Hepatocyte (in vitro differentiated cells): Measurements from ENCODE around the gene SHC3. TPM values are rescaled to one million over a fixed set of nuclear protein-coding genes. Genes with fewer than 3 reads are reported as not detected.

Experiments
- DNase-seq: peaks from one replicate; pipeline ENCODE4 v3.0.0-alpha.2; 2016; ENCODE audit warnings: low spot score
- H2AFZ ChIP-seq: fragments of 200-600 bp; sonication (generic); 2 replicates; pipeline ENCODE4 v1.6.0; 2016; ENCODE audit warnings: antibody characterized with exemption, mild to moderate bottlenecking
- H3K27ac ChIP-seq: fragments of 200-600 bp; sonication (generic); 2 replicates; pipeline ENCODE4 v1.5.1; 2016; ENCODE audit warnings: mild to moderate bottlenecking
- H3K27me3 ChIP-seq: fragments of 200-600 bp; sonication (generic); 2 replicates; pipeline ENCODE4 v1.6.1; 2016
- H3K36me3 ChIP-seq: fragments of 200-600 bp; sonication (generic); replicated peaks from 2 replicates; pipeline ENCODE4 v1.5.1; 2016; ENCODE audit warnings: low read depth; ENCODE audit not compliant: insufficient read depth
- H3K4me1 ChIP-seq: fragments of 200-600 bp; sonication (generic); 2 replicates; pipeline ENCODE4 v1.5.1; 2016; ENCODE audit warnings: mild to moderate bottlenecking, moderate library complexity; ENCODE audit not compliant: insufficient read depth
- H3K4me2 ChIP-seq: fragments of 200-600 bp; sonication (generic); 2 replicates; pipeline ENCODE4 v1.6.0; 2016
- H3K4me3 ChIP-seq: fragments of 200-600 bp; sonication (generic); 2 replicates; pipeline ENCODE4 v1.5.1; 2016; ENCODE audit warnings: mild to moderate bottlenecking
- H3K79me2 ChIP-seq: fragments of 200-600 bp; sonication (generic); 2 replicates; pipeline ENCODE4 v1.6.0; 2017; ENCODE audit warnings: mild to moderate bottlenecking
- H3K9me2 ChIP-seq: fragments of 200-600 bp; sonication (generic); replicated peaks from 2 replicates; pipeline ENCODE4 v1.6.0; 2017; ENCODE audit warnings: mild to moderate bottlenecking; ENCODE audit not compliant: insufficient read depth
- H3K9me3 ChIP-seq: fragments of 200-600 bp; sonication (generic); 2 replicates; pipeline ENCODE4 v1.5.1; 2016; ENCODE audit warnings: low read depth, mild to moderate bottlenecking
- H4K20me1 ChIP-seq: fragments of 200-600 bp; sonication (generic); 2 replicates; pipeline ENCODE4 v1.6.0; 2016; ENCODE audit warnings: mild to moderate bottlenecking; ENCODE audit not compliant: insufficient read depth, poor library complexity, severe bottlenecking
- EZH2 ChIP-seq: fragments of 200-600 bp; sonication (generic); IDR thresholded peaks from 2 replicates; pipeline ENCODE4 v1.6.1; 2016; ENCODE audit warnings: antibody characterized with exemption, mild to moderate bottlenecking, borderline replicate concordance
- EZH2phosphoT487 ChIP-seq: fragments of 200-600 bp; sonication (generic); IDR thresholded peaks from one replicate; pipeline ENCODE4 v1.6.1; 2018; ENCODE audit warnings: antibody characterized with exemption, mild to moderate bottlenecking, low read depth, moderate library complexity; ENCODE audit not compliant: unreplicated experiment, severe bottlenecking
- WGBS: methylation state at CpG from one replicate; pipeline ENCODE4 v1.1.6; 2016; ENCODE audit warnings: low lambda C conversion rate; ENCODE audit errors: missing lambda C conversion rate; 5-methylcytosine and 5-hydroxymethylcytosine counted together
- polyA plus RNA-seq: library from polyadenylated mRNA; unstranded; fragments of >200 nt; fragmentation: Nextera tagmentation; extraction: Ambion mirVana; gene quantifications from 2 replicates; pipeline ENCODE4 v1.2.1, GENCODE V29; 2016
- total RNA-seq: library from RNA; depleted of rRNA; stranded (reverse); fragments of >200 nt; gene quantifications from 2 replicates; pipeline ENCODE4 v1.2.3, GENCODE V29; 2014
- TF ChIP-seq, protein P1 (sequence below): fragments of 200-600 bp; sonication (generic); IDR thresholded peaks from 2 replicates; pipeline ENCODE4 v1.5.1; 2016; ENCODE audit warnings: antibody characterized with exemption, mild to moderate bottlenecking; ENCODE audit not compliant: poor library complexity

SHC3 gene
- total and polyA plus RNA-seq, 2 experiments from 2014 or later: 1.5 to 1.8 TPM

DNA sequence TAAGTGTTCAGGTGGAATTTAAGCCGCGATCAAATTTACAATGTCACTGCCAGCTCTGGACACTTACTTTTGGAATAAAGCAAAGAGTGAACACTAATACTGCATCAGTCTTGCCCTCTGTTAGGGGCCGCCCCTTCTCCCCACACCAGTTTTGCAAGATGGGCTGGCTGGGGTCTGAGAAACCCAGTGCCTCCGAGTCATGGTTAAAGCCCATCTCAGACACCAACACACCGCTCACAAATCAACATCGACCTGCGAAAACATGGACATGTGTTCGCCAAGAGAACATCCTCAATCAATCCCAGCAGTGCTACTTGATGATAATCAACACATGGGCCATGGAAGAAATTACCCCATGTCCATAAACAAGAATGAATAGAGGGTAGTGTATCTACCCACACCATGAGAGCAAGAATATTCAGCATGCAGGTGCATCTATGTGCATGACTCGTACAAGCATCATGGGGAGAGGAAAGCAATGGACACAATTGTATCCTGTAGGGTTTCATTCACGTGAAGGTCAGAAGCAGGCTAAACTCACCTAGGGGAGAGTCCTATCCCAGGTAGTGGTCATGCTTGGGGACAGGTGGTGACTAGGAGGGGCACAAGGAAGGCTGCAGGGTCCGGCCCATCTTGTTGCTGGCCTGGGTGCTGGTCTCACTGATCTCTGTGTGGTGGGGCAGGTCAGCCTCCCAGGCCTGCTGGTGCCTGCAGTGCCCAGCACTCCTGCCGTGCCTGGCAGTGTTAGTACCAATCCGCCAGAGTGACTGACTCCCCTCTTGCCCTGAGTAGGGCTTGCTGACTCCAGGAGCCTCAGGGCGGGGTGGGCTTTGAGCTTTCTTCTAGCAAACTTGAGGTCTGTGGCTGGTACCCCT, 182.3 kb downstream of the SHC3 start:
- WGBS: 94% methylated on average over 14 of the region's 14 CpGs
- DNase-seq: no peak
- TF ChIP-seq, protein P1, sequence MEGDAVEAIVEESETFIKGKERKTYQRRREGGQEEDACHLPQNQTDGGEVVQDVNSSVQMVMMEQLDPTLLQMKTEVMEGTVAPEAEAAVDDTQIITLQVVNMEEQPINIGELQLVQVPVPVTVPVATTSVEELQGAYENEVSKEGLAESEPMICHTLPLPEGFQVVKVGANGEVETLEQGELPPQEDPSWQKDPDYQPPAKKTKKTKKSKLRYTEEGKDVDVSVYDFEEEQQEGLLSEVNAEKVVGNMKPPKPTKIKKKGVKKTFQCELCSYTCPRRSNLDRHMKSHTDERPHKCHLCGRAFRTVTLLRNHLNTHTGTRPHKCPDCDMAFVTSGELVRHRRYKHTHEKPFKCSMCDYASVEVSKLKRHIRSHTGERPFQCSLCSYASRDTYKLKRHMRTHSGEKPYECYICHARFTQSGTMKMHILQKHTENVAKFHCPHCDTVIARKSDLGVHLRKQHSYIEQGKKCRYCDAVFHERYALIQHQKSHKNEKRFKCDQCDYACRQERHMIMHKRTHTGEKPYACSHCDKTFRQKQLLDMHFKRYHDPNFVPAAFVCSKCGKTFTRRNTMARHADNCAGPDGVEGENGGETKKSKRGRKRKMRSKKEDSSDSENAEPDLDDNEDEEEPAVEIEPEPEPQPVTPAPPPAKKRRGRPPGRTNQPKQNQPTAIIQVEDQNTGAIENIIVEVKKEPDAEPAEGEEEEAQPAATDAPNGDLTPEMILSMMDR: no peak
- no peak for TF ChIP-seq EZH2phosphoT487
- TF ChIP-seq EZH2: no peak
- peaks cover 89% of the 10 kb centered on the region for H3K79me2 ChIP-seq
- H2AFZ ChIP-seq: no peak overlapping the region
- H3K9me2 ChIP-seq: no peaks in the 10 kb centered on the region
- H3K27me3 ChIP-seq: no peaks in the 10 kb centered on the region
- no peak overlapping the region for H3K27ac ChIP-seq
- H3K4me2 ChIP-seq: peak overlapping the region; percentile 95
- no peaks in the 10 kb centered on the region for H3K9me3 ChIP-seq
- no peak overlapping the region for H3K4me3 ChIP-seq
- H4K20me1 ChIP-seq: peaks cover 16% of the 10 kb centered on the region
- no peaks in the 10 kb centered on the region for H3K36me3 ChIP-seq
- H3K4me1 ChIP-seq: peaks cover 30% of the 10 kb centered on the region

DNA sequence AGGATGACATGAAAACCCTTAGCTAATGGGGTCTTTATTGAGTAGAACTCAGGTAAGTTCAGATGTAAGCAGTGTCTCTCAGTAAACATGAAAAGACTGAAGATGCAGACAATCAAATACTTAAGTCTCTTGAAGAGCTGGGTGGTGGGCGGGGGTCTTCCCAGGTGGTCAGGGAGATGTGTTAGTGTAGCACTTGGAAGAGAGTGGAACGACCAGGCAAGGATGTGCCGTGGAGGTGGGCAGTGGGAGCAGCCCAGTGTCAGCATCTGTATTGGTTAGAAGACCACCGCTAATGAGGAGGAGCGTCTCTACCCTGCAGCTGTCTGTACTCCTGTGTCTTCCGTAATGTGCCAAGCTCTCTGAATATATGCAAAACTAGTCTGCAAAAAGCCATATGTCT, 183.0 kb downstream of the SHC3 start:
- Histone ChIP-seq H3K4me1 (peaks cover 28% of the 10 kb centered on the region), H3K27ac (peak overlapping the region; percentile 68), H3K27me3 (no peaks in the 10 kb centered on the region), H2AFZ (no peak overlapping the region), H3K79me2 (peaks cover 89% of the 10 kb centered on the region), H4K20me1 (peaks cover 16% of the 10 kb centered on the region), H3K4me2 (peak overlapping the region; percentile 95), H3K4me3 (no peak overlapping the region), H3K36me3 (no peaks in the 10 kb centered on the region), H3K9me3 (no peaks in the 10 kb centered on the region), H3K9me2 (no peaks in the 10 kb centered on the region)
- DNase-seq: no peak
- no peak for TF ChIP-seq EZH2phosphoT487
- TF ChIP-seq, protein P1: no peak
- no peak for TF ChIP-seq EZH2
- 89% methylated on average over 6 of the region's 6 CpGs for WGBS

DNA sequence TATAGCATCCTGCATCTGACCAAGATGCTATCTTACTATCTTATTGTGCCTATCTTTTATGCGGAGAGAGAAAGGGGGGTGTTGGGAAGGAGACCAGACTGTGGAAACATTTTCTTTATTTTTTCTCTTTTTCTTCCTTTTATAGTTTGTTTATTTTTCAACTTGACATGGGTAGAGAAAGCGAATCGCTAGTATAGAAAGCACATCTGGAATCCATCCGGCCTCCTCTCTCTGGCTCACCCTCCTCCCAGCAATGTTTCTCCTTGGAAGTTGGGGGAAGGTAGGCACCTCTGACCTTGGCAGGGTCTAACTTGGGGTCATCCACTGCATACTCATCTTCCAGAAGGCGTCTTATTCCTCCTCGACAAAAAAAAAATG, 183.4 kb downstream of the SHC3 start:
- no peak for TF ChIP-seq EZH2
- TF ChIP-seq EZH2phosphoT487: no peak
- TF ChIP-seq, protein P1: no peak
- no peak for DNase-seq
- Histone ChIP-seq H2AFZ (no peak overlapping the region), H3K79me2 (peaks cover 86% of the 10 kb centered on the region), H3K27ac (peak overlapping the region; percentile 68), H4K20me1 (peaks cover 16% of the 10 kb centered on the region), H3K4me1 (peaks cover 29% of the 10 kb centered on the region), H3K9me2 (no peaks in the 10 kb centered on the region), H3K4me2 (peak overlapping the region; percentile 95), H3K27me3 (no peaks in the 10 kb centered on the region), H3K36me3 (no peaks in the 10 kb centered on the region), H3K9me3 (no peaks in the 10 kb centered on the region), H3K4me3 (no peak overlapping the region)
- 62% methylated on average over 6 of the region's 6 CpGs for WGBS
